CD14-positive monocyte (primary cell): ENCODE data around the gene CST8. TPM values are rescaled to one million over a fixed set of nuclear protein-coding genes. Genes with fewer than 3 reads are reported as not detected.

Experiments
- DNase-seq, 3 donors: peaks; one replicate each; pipeline ENCODE4 v3.0.0-alpha.2; 2011 to 2022
- H2AFZ ChIP-seq: 2 replicates; pipeline ENCODE4 v1.6.0; 2012; ENCODE audit warnings: mild to moderate bottlenecking, low read depth, low read length, inconsistent platforms; ENCODE audit not compliant: insufficient read depth, poor library complexity, severe bottlenecking
- H3K27ac ChIP-seq, 2 donors: 1 replicate in 1 of 2; 2 replicates in 1 of 2; pipeline ENCODE4 v1.5.1; 2012 to 2013; ENCODE audit warnings: low read length in 2 of 2, control low read depth in 1 of 2, inconsistent platforms in 1 of 2, low read depth in 1 of 2, mild to moderate bottlenecking in 1 of 2
- H3K27me3 ChIP-seq, 2 donors: one replicate each; pipeline versions ENCODE4 v1.6.0 to v1.6.1; 2011 to 2013; ENCODE audit warnings: low read length in 2 of 2; ENCODE audit not compliant: control insufficient read depth in 2 of 2, insufficient read depth in 2 of 2
- H3K36me3 ChIP-seq, 2 donors: replicated peaks in 1 of 2; 1 replicate in 1 of 2; 2 replicates in 1 of 2; pipeline versions ENCODE4 v1.5.1 to v1.6.1; 2012 to 2013; ENCODE audit warnings: low read length in 2 of 2, control low read depth in 1 of 2, inconsistent platforms in 1 of 2, mild to moderate bottlenecking in 1 of 2; ENCODE audit not compliant: insufficient read depth in 2 of 2, control insufficient read depth in 1 of 2
- H3K4me1 ChIP-seq, 2 donors: 1 replicate in 1 of 2; 2 replicates in 1 of 2; pipeline versions ENCODE4 v1.5.1 to v1.6.1; 2012 to 2013; ENCODE audit warnings: low read length in 2 of 2, control low read depth in 1 of 2, inconsistent platforms in 1 of 2, mild to moderate bottlenecking in 1 of 2, moderate library complexity in 1 of 2; ENCODE audit not compliant: insufficient read depth in 2 of 2, control insufficient read depth in 1 of 2
- H3K4me2 ChIP-seq: replicated peaks from 2 replicates; pipeline ENCODE3; 2012; ENCODE audit warnings: low read length, moderate library complexity, mild to moderate bottlenecking; ENCODE audit not compliant: poor library complexity, severe bottlenecking; ENCODE audit errors: extremely low read depth
- H3K4me3 ChIP-seq, 3 experiments: fragments of 200-600 bp in 1 of 3; sonication (generic) in 1 of 3; replicated peaks in 1 of 3; 1 replicate in 2 of 3; 2 replicates in 1 of 3; pipeline ENCODE4 v1.5.1; 2011 to 2013; ENCODE audit warnings: low read length in 3 of 3, mild to moderate bottlenecking in 3 of 3, control low read depth in 2 of 3, low read depth in 2 of 3, inconsistent platforms in 1 of 3, moderate library complexity in 1 of 3
- H3K79me2 ChIP-seq: 2 replicates; pipeline ENCODE4 v1.6.0; 2012; ENCODE audit warnings: mild to moderate bottlenecking, control low read depth, inconsistent platforms, low read length, moderate library complexity; ENCODE audit not compliant: insufficient read depth
- H3K9ac ChIP-seq: 2 replicates; pipeline ENCODE4 v1.6.0; 2017; ENCODE audit warnings: low read length, mild to moderate bottlenecking; ENCODE audit not compliant: insufficient read depth, poor library complexity, severe bottlenecking
- H3K9me3 ChIP-seq, 2 donors: replicated peaks in 1 of 2; 1 replicate in 1 of 2; 2 replicates in 1 of 2; pipeline versions ENCODE4 v1.5.1 to v1.6.1; 2012 to 2013; ENCODE audit warnings: low read length in 2 of 2, control low read depth in 1 of 2; ENCODE audit not compliant: control insufficient read depth in 1 of 2, insufficient read depth in 1 of 2
- H4K20me1 ChIP-seq: 2 replicates; pipeline ENCODE4 v1.6.0; 2012; ENCODE audit warnings: mild to moderate bottlenecking, low read length, control low read depth, moderate library complexity; ENCODE audit not compliant: insufficient read depth
- H3K27ac Mint-ChIP-seq, 7 donors: one replicate each; pipeline ENCODE4 v1.8.0; 2020; ENCODE audit warnings: mild to moderate bottlenecking in 7 of 7, mixed read lengths in 7 of 7, moderate library complexity in 6 of 7, inconsistent platforms in 2 of 7
- H3K27me3 Mint-ChIP-seq, 3 donors: one replicate each; pipeline ENCODE4 v1.8.0; 2021 to 2022; ENCODE audit warnings: low read depth in 3 of 3, mild to moderate bottlenecking in 3 of 3, mixed read lengths in 3 of 3, moderate library complexity in 3 of 3, inconsistent platforms in 1 of 3
- H3K36me3 Mint-ChIP-seq, 2 donors: one replicate each; pipeline ENCODE4 v1.8.0; 2020; ENCODE audit warnings: mixed read lengths in 2 of 2, inconsistent platforms in 1 of 2, mild to moderate bottlenecking in 1 of 2
- H3K4me1 Mint-ChIP-seq: one replicate; pipeline ENCODE4 v1.8.0; 2020; ENCODE audit warnings: mild to moderate bottlenecking, mixed read lengths
- H3K4me3 Mint-ChIP-seq, 2 donors: one replicate each; pipeline ENCODE4 v1.8.0; 2020; ENCODE audit warnings: mild to moderate bottlenecking in 2 of 2, mixed read lengths in 2 of 2, moderate library complexity in 1 of 2
- H3K9me3 Mint-ChIP-seq, 7 donors: one replicate each; pipeline ENCODE4 v1.8.0; 2020 to 2022; ENCODE audit warnings: mixed read lengths in 7 of 7, mild to moderate bottlenecking in 6 of 7, moderate library complexity in 6 of 7, inconsistent platforms in 2 of 7
- CTCF ChIP-seq: fragments of 200-600 bp; IDR thresholded peaks from one replicate; pipeline ENCODE4 v1.8.0; 2022; ENCODE audit warnings: antibody characterized with exemption, mild to moderate bottlenecking
- WGBS: methylation state at CpG from one replicate; pipeline ENCODE4 v1.1.5; 2013; ENCODE audit warnings: missing lambda C conversion rate; ENCODE audit not compliant: insufficient coverage; 5-methylcytosine and 5-hydroxymethylcytosine counted together
- intact Hi-C, 2 donors: fragments of 100-400 bp; cut with micrococcal nuclease; formaldehyde crosslinking; loops; one replicate each; pipeline versions ENCODE4 v1.15.0 to v1.15.1; 2023
- polyA plus RNA-seq, 3 donors: library from polyadenylated mRNA; depleted of rRNA in 1 of 3; unstranded in 2 of 3; stranded (reverse) in 1 of 3; fragments of 300-500 nt in 2 of 3; fragments of >200 nt in 1 of 3; fragmentation: Illumina TruSeq in 2 of 3; gene quantifications; 1 replicate in 2 of 3; 2 replicates in 1 of 3; pipeline ENCODE4 v1.2.3, GENCODE V29; 2012 to 2021

CST8 gene
- polyA plus RNA-seq, 3 donors = not detected

DNA sequence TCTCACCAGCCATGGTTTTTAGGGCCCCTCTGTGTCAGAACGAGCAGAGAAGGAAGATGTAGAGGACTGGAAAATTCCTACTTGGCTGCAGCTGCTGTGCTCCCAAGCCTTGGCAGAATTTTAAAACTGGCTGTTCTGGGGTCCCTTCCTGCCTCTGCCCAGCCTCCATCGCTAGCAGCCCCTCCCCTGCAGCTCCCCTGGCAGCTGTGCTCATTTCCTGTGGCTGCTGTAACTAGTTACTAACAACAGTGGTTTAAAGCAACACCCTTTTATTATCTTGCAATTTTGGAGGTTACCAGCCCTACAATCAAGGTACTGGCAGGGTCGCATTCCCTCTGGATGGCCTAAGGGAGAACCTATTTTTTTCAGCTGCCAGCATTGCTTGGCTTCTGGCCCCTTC, 34.5 kb upstream of the CST8 start:
- peaks cover 11% of the 10 kb centered on the region for H3K4me1 Mint-ChIP-seq
- Histone ChIP-seq H3K9me3 (no peaks in the 10 kb centered on the region), H2AFZ (no peak overlapping the region), H3K27ac (no peak overlapping the region), H3K9ac (no peak overlapping the region), H4K20me1 (no peaks in the 10 kb centered on the region), H3K4me3 (no peak overlapping the region), H3K4me2 (no peak overlapping the region), H3K79me2 (no peaks in the 10 kb centered on the region), H3K36me3 (no peaks in the 10 kb centered on the region), H3K27me3 (no peaks in the 10 kb centered on the region), H3K4me1 (no peaks in the 10 kb centered on the region)
- WGBS = 13% methylated on average over 2 of the region's 3 CpGs
- H3K9me3 Mint-ChIP-seq = peaks cover 0 to 4% (median 0%) of the 10 kb centered on the region in 7 donors
- H3K4me3 Mint-ChIP-seq = no peak overlapping the region
- intact Hi-C loops = no loop called here
- H3K36me3 Mint-ChIP-seq = no peaks in the 10 kb centered on the region
- TF ChIP-seq CTCF = no peak
- DNase-seq = no peak
- H3K27ac Mint-ChIP-seq = no peak overlapping the region
- peaks cover 2 to 6% (median 2%) of the 10 kb centered on the region in 3 donors for H3K27me3 Mint-ChIP-seq

DNA sequence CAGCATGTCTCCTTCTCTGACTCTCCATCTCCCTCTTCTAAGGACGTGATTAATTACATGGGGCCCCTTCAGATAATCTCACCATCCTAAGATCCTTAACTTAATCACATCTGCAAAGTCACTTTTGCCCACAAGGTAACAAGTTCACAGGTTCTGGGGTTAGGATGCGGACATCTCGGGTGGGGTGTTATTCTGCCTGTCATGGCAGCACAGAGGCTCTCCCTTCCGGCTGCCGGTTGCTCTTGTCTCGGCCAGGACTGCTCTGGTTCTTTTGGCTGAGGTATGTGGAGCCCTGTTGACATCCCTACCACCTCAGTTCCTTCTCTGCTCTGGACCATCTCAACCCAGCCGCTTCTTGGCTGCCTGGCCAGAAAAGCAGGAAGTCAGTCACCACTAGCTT, 34.0 kb upstream of the CST8 start:
- no peak overlapping the region for H3K27ac Mint-ChIP-seq
- Histone ChIP-seq H3K27me3 (no peaks in the 10 kb centered on the region), H3K9ac (no peak overlapping the region), H4K20me1 (no peaks in the 10 kb centered on the region), H3K4me3 (no peak overlapping the region), H2AFZ (no peak overlapping the region), H3K79me2 (no peaks in the 10 kb centered on the region), H3K27ac (no peak overlapping the region), H3K4me1 (no peaks in the 10 kb centered on the region), H3K36me3 (no peaks in the 10 kb centered on the region), H3K4me2 (no peak overlapping the region), H3K9me3 (no peaks in the 10 kb centered on the region)
- H3K9me3 Mint-ChIP-seq = peaks cover 0 to 4% (median 0%) of the 10 kb centered on the region in 7 donors
- no peaks in the 10 kb centered on the region for H3K36me3 Mint-ChIP-seq
- DNase-seq = no peak
- H3K4me1 Mint-ChIP-seq = peaks cover 11% of the 10 kb centered on the region
- intact Hi-C loops = no loop called here
- no peak overlapping the region for H3K4me3 Mint-ChIP-seq
- TF ChIP-seq CTCF = no peak
- H3K27me3 Mint-ChIP-seq = peaks cover 2 to 6% (median 2%) of the 10 kb centered on the region in 3 donors
- whole genome bisulfite sequencing = 35% methylated on average over 2 of the region's 7 CpGs
